8988T (cell line): ENCODE measurements around the gene SRMS.
A peak's percentile ranks its signal among the peaks of the same experiment; 100 is the strongest.

Source experiments
- DNase-seq: peaks from one replicate; pipeline ENCODE4 v3.0.0; 2011

Gene SRMS

GRCh38 chr20:63536997-63537524 lies 10.5 kb downstream of the SRMS start, which contains the start of gene PTK6:
Gene PTK6 (minus strand): TSS chr20:63537376. CDS start chr20:63537314, 62 bp downstream.
- DNase-seq, result peak; percentile 97

- no peak for DNase-seq
These were observed 11.1 kb downstream of the SRMS start for GRCh38 chr20:63536241-63536977.

- DNase-seq, result no peak
These were observed 12.5 kb downstream of the SRMS start for GRCh38 chr20:63534831-63535651.

GRCh38 chr20:63534427-63534830 lies 13.1 kb downstream of the SRMS start:
- DNase-seq, result no peak

GRCh38 chr20:63533871-63534393 lies 13.6 kb downstream of the SRMS start:
- DNase-seq, result no peak

GRCh38 chr20:63533388-63533787 lies 14.2 kb downstream of the SRMS start:
- DNase-seq, result peak; percentile 18

- peak; percentile 35 for DNase-seq
These were observed 15.0 kb downstream of the SRMS start for GRCh38 chr20:63532449-63532971.

- DNase-seq, result peak; percentile 34
These were observed 15.7 kb downstream of the SRMS start for GRCh38 chr20:63531686-63532448.

GRCh38 chr20:63530788-63531160 lies 16.8 kb downstream of the SRMS start:
- peak; percentile 38 for DNase-seq

GRCh38 chr20:63529861-63530787 lies 17.4 kb downstream of the SRMS start:
- no peak for DNase-seq

- no peak for DNase-seq
These were observed 18.2 kb downstream of the SRMS start for GRCh38 chr20:63529180-63529860.

- no peak for DNase-seq
These were observed 20.4 kb downstream of the SRMS start for GRCh38 chr20:63527184-63527583.

GRCh38 chr20:63525971-63526370 lies 21.6 kb downstream of the SRMS start:
- DNase-seq, result no peak

- DNase-seq, result no peak
These were observed 22.4 kb downstream of the SRMS start for GRCh38 chr20:63525185-63525584.

- DNase-seq, result peak; percentile 39
These were observed 24.5 kb downstream of the SRMS start for GRCh38 chr20:63522981-63523611.

- DNase-seq, result peak; percentile 37
These were observed 25.3 kb downstream of the SRMS start for GRCh38 chr20:63522091-63522868.

GRCh38 chr20:63521602-63522001 lies 25.9 kb downstream of the SRMS start:
- peak; percentile 61 for DNase-seq

GRCh38 chr20:63520934-63521601 lies 26.5 kb downstream of the SRMS start:
- peak; percentile 86 for DNase-seq

- peak; percentile 98 for DNase-seq
These were observed 27.0 kb downstream of the SRMS start, which contains the start of gene PPDPF for GRCh38 chr20:63520504-63520933. Gene PPDPF (plus strand): TSS chr20:63520765. CDS start chr20:63521309, 544 bp downstream.
